SU-DHL-6 (cell line): ENCODE measurements around the gene HDAC3.

Source experiments
- EZH2phosphoT487 ChIP-seq: fragments of 200-600 bp; sonication (generic), shearing (Covaris generic); conservative IDR thresholded peaks from 2 replicates; pipeline ENCODE4 v1.6.1; 2018; ENCODE audit warnings: mild to moderate bottlenecking, antibody characterized with exemption, low read length, moderate library complexity, mixed read lengths
- TF ChIP-seq, protein P1 (sequence below): fragments of 200-600 bp; sonication (generic); IDR thresholded peaks from one replicate; pipeline ENCODE4 v1.5.1; 2017; ENCODE audit warnings: antibody characterized with exemption, mild to moderate bottlenecking, low read length, moderate library complexity; ENCODE audit not compliant: insufficient read depth, poor library complexity, severe bottlenecking

DNA sequence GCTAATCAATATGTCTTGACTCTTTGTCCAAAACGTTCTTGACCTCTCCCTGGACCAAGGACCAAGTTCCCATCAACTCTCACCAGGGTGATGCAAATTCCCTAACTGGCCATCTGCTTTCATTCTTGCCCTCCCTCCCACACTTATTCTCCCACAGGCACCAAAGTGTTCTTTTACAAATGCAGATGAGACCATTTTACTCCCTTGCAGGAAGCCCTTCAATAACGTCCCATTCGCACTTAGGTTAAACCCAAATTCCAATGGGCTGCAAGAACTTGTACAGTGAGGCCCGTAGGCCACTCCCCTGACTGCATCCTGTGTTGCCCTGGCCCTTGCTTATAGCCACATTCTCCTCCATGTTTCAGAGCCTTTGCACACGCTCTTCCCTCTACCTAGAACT lies 38.1 kb upstream of the HDAC3 start:
- TF ChIP-seq, protein P1, sequence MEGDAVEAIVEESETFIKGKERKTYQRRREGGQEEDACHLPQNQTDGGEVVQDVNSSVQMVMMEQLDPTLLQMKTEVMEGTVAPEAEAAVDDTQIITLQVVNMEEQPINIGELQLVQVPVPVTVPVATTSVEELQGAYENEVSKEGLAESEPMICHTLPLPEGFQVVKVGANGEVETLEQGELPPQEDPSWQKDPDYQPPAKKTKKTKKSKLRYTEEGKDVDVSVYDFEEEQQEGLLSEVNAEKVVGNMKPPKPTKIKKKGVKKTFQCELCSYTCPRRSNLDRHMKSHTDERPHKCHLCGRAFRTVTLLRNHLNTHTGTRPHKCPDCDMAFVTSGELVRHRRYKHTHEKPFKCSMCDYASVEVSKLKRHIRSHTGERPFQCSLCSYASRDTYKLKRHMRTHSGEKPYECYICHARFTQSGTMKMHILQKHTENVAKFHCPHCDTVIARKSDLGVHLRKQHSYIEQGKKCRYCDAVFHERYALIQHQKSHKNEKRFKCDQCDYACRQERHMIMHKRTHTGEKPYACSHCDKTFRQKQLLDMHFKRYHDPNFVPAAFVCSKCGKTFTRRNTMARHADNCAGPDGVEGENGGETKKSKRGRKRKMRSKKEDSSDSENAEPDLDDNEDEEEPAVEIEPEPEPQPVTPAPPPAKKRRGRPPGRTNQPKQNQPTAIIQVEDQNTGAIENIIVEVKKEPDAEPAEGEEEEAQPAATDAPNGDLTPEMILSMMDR = no peak
- TF ChIP-seq EZH2phosphoT487 = no peak
